ENCODE measurements around the gene FGFR4. TPM values are rescaled to one million over a fixed set of nuclear protein-coding genes. Genes with fewer than 3 reads are reported as not detected.
A peak's percentile ranks its signal among the peaks of the same experiment; 100 is the strongest.

The FGFR4 gene
- total RNA-seq, 1 donor from 2014 or later, result 0.79 TPM

GRCh38 chr5:177116631-177117373, 30.1 kb downstream of the FGFR4 start:
- Histone ChIP-seq H3K36me3 (ENCODE audit: control insufficient read depth, insufficient read depth, low read length) (no peaks in the 10 kb centered on the region), H3K4me3 (ENCODE audit: low read depth, low read length) (no peak overlapping the region), H3K27me3 (ENCODE audit: control insufficient read depth, insufficient read depth, low read length) (no peaks in the 10 kb centered on the region)
- DNase-seq (ENCODE audit: low read depth) (peak; percentile 34), FAIRE-seq (no peak)
- TF ChIP-seq, protein P1, sequence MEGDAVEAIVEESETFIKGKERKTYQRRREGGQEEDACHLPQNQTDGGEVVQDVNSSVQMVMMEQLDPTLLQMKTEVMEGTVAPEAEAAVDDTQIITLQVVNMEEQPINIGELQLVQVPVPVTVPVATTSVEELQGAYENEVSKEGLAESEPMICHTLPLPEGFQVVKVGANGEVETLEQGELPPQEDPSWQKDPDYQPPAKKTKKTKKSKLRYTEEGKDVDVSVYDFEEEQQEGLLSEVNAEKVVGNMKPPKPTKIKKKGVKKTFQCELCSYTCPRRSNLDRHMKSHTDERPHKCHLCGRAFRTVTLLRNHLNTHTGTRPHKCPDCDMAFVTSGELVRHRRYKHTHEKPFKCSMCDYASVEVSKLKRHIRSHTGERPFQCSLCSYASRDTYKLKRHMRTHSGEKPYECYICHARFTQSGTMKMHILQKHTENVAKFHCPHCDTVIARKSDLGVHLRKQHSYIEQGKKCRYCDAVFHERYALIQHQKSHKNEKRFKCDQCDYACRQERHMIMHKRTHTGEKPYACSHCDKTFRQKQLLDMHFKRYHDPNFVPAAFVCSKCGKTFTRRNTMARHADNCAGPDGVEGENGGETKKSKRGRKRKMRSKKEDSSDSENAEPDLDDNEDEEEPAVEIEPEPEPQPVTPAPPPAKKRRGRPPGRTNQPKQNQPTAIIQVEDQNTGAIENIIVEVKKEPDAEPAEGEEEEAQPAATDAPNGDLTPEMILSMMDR (IDR thresholded peaks at IDR 0.05; ENCODE audit: insufficient read depth, low read length, severe bottlenecking), result no peak

DNA sequence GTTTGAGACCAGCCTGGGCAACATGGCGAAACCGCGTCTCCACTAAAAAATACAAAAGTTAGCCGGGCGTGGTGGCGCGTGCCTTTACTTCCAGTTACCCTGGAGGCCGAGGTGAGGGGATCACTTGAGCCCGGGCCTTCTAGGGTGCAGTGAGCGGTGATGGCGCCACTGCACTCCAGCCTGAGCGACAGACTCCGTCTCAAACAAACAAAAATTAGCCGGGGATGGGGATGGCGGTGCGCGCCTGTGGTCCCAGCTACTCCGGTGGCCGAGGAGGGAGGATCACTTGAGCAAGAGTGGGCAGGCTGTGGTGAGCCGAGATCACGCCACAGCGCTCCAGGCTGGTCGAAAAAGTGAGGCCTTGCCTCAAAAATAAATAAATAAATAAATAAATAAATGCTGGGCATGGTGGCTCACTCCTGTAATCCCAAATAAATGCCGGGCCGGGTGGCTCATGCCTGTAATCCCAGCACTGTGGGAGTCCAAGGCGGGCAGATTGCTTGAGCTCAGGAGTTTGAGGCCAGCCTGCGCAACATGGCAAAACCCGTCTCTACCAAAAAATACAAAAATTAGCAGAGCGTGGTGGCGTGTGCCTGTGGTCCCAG, 30.8 kb downstream of the FGFR4 start:
- Histone ChIP-seq H3K27me3 (ENCODE audit: control insufficient read depth, insufficient read depth, low read length) (no peaks in the 10 kb centered on the region), H3K4me3 (ENCODE audit: low read depth, low read length) (no peak overlapping the region), H3K36me3 (ENCODE audit: control insufficient read depth, insufficient read depth, low read length) (no peaks in the 10 kb centered on the region)
- FAIRE-seq (no peak), DNase-seq (ENCODE audit: low read depth) (no peak)
- TF ChIP-seq, protein P1 (IDR thresholded peaks at IDR 0.05; ENCODE audit: insufficient read depth, low read length, severe bottlenecking), result no peak

DNA sequence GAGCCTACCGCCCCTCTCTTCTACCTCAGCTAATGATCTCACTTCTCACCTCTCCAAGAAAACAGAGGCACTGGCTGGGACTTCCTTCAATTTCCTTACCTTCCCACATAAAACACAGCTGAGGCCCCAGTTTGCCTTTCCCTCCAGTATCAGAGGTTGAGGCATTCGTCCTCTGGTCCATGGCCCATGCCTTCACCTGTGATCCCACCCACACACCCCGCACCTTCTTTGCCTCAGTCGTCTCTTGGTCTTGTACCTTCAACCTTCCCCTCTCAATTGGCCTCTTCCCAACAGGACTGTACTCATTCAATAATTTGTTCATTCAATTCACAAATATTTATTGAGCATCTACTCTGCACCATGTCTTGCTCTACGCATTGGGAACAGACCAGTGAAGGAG, 35.9 kb downstream of the FGFR4 start:
- FAIRE-seq, result no peak
- no peak for DNase-seq (ENCODE audit: low read depth)
- TF ChIP-seq, protein P1 (IDR thresholded peaks at IDR 0.05; ENCODE audit: insufficient read depth, low read length, severe bottlenecking), result no peak
- Histone ChIP-seq H3K27me3 (ENCODE audit: control insufficient read depth, insufficient read depth, low read length) (no peaks in the 10 kb centered on the region), H3K36me3 (ENCODE audit: control insufficient read depth, insufficient read depth, low read length) (no peaks in the 10 kb centered on the region), H3K4me3 (ENCODE audit: low read depth, low read length) (no peak overlapping the region)

DNA sequence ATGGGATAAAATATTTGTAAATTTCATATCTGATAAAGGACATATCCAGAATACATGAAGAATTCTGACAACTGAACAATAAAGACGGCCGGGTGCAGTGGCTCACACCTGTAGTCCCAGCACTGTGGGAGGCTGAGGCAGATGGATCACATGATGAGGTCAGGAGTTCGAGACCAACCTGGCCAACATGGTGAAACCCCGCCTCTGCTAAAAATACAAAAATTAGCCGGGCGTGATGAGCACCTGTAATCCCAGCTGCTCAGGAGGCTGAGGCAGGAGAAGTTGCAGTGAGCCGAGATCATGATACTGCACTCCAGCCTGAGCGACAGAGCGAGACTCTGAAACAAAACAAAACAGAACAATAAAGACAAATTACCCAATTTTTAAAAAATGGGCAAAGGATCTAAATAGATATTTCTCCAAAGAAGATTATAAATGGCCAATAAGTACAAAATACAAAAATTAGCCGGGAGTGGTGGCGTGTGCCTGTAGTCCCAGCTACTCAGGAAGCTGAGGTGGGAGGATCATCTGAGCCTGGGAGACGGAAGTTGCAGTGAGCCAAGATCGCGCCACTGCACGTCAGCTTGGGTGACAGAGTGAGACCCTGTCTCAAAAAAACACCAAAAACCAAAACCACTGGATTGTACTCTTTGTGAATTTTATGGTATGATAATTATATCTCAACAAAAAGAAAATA, 37.2 kb downstream of the FGFR4 start:
- TF ChIP-seq, protein P1 (IDR thresholded peaks at IDR 0.05; ENCODE audit: insufficient read depth, low read length, severe bottlenecking), result no peak
- Histone ChIP-seq H3K4me3 (ENCODE audit: low read depth, low read length) (no peak overlapping the region), H3K36me3 (ENCODE audit: control insufficient read depth, insufficient read depth, low read length) (no peaks in the 10 kb centered on the region), H3K27me3 (ENCODE audit: control insufficient read depth, insufficient read depth, low read length) (no peaks in the 10 kb centered on the region)
- DNase-seq (ENCODE audit: low read depth), result no peak
- no peak for FAIRE-seq

- FAIRE-seq (no peak), DNase-seq (ENCODE audit: low read depth) (peak; percentile 41)
- Histone ChIP-seq H3K36me3 (ENCODE audit: control insufficient read depth, insufficient read depth, low read length) (no peaks in the 10 kb centered on the region), H3K4me3 (ENCODE audit: low read depth, low read length) (no peak overlapping the region), H3K27me3 (ENCODE audit: control insufficient read depth, insufficient read depth, low read length) (no peaks in the 10 kb centered on the region)
- TF ChIP-seq, protein P1 (IDR thresholded peaks at IDR 0.05; ENCODE audit: insufficient read depth, low read length, severe bottlenecking), result no peak
Observed at GRCh38 chr5:177124486-177124991, 37.8 kb downstream of the FGFR4 start.
